Superior temporal gyrus (tissue), 1 donor: ENCODE measurements around the gene TOMT.

Experiments
- DNase-seq: peaks from one replicate; pipeline ENCODE4 v3.0.0-alpha.2; 2016; ENCODE audit errors: extremely low spot score

The TOMT gene

GRCh38 chr11:72085621-72086351 lies 19.9 kb upstream of the TOMT start:
- peak; percentile 93 for DNase-seq

GRCh38 chr11:72088076-72088808 lies 17.5 kb upstream of the TOMT start:
- no peak for DNase-seq

GRCh38 chr11:72091292-72091691 lies 14.4 kb upstream of the TOMT start:
- DNase-seq, result peak; percentile 84

- no peak for DNase-seq
These were observed 7.0 kb upstream of the TOMT start for GRCh38 chr11:72098741-72099140.

- no peak for DNase-seq
These were observed 5.7 kb upstream of the TOMT start for GRCh38 chr11:72100009-72100408.

GRCh38 chr11:72100462-72100861 lies 5.3 kb upstream of the TOMT start:
- no peak for DNase-seq

- no peak for DNase-seq
These were observed 3.6 kb upstream of the TOMT start for GRCh38 chr11:72102162-72102561.

- DNase-seq, result no peak
These were observed 3.1 kb upstream of the TOMT start for GRCh38 chr11:72102631-72102945.

- DNase-seq, result peak; percentile 100
These were observed 2.6 kb upstream of the TOMT start, which contains the start of gene LAMTOR1 for GRCh38 chr11:72102946-72103753. Gene LAMTOR1, minus strand, starts transcription at chr11:72103297. Its CDS starts 73 bp downstream, at chr11:72103224.

GRCh38 chr11:72103754-72104167 lies 2.0 kb upstream of the TOMT start:
- no peak for DNase-seq

GRCh38 chr11:72111300-72112142 lies 5.8 kb downstream of the TOMT start:
- DNase-seq, result no peak

- peak; percentile 100 for DNase-seq
These were observed 6.6 kb downstream of the TOMT start, which contains the start of gene ANAPC15 for GRCh38 chr11:72112143-72112977. Gene ANAPC15, minus strand, starts transcription at chr11:72112695. Its CDS starts 1,419 bp downstream, at chr11:72111276.

- DNase-seq, result peak; percentile 20
These were observed 7.5 kb downstream of the TOMT start for GRCh38 chr11:72112978-72113808.

GRCh38 chr11:72114570-72114969 lies 8.8 kb downstream of the TOMT start:
- no peak for DNase-seq

GRCh38 chr11:72116019-72116755 lies 10.5 kb downstream of the TOMT start:
- DNase-seq, result no peak

- no peak for DNase-seq
These were observed 13.5 kb downstream of the TOMT start for GRCh38 chr11:72119198-72119597.

GRCh38 chr11:72120930-72121329 lies 15.2 kb downstream of the TOMT start:
- no peak for DNase-seq

GRCh38 chr11:72122607-72123006 lies 16.9 kb downstream of the TOMT start:
- DNase-seq, result no peak

GRCh38 chr11:72123117-72123653 lies 17.5 kb downstream of the TOMT start:
- DNase-seq, result no peak
